ENCODE measurements around the gene TMEM259.

TMEM259 gene

GRCh38 chr19:1007399-1008251 lies 13.3 kb downstream of the TMEM259 start:
- DNase-seq (ENCODE audit: low spot score), result no peak
- in situ Hi-C loops (cut with MboI; ENCODE audit: low pct_unique_long_range_greater_than_20kb, low sequenced_read_pairs, unreplicated experiment), result no loop called here

GRCh38 chr19:1006711-1007398 lies 14.1 kb downstream of the TMEM259 start:
- no peak for DNase-seq (ENCODE audit: low spot score)
- in situ Hi-C loops (cut with MboI; ENCODE audit: low pct_unique_long_range_greater_than_20kb, low sequenced_read_pairs, unreplicated experiment), result no loop called here
- TF ChIP-seq, protein P1, sequence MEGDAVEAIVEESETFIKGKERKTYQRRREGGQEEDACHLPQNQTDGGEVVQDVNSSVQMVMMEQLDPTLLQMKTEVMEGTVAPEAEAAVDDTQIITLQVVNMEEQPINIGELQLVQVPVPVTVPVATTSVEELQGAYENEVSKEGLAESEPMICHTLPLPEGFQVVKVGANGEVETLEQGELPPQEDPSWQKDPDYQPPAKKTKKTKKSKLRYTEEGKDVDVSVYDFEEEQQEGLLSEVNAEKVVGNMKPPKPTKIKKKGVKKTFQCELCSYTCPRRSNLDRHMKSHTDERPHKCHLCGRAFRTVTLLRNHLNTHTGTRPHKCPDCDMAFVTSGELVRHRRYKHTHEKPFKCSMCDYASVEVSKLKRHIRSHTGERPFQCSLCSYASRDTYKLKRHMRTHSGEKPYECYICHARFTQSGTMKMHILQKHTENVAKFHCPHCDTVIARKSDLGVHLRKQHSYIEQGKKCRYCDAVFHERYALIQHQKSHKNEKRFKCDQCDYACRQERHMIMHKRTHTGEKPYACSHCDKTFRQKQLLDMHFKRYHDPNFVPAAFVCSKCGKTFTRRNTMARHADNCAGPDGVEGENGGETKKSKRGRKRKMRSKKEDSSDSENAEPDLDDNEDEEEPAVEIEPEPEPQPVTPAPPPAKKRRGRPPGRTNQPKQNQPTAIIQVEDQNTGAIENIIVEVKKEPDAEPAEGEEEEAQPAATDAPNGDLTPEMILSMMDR (IDR thresholded peaks at IDR 0.05; ENCODE audit: extremely low read depth, insufficient read depth, missing control alignments), result no peak

More at GRCh38 chr19:1007399-1008251, 13.3 kb downstream of the TMEM259 start:
- TF ChIP-seq, protein P1 (IDR thresholded peaks at IDR 0.05; ENCODE audit: extremely low read depth, insufficient read depth, missing control alignments), result no peak

- TF ChIP-seq, protein P1 (IDR thresholded peaks at IDR 0.05; ENCODE audit: extremely low read depth, insufficient read depth, missing control alignments), result no peak
- no peak for DNase-seq (ENCODE audit: low spot score)
- in situ Hi-C loops (cut with MboI; ENCODE audit: low pct_unique_long_range_greater_than_20kb, low sequenced_read_pairs, unreplicated experiment), result no loop called here
Measured at GRCh38 chr19:1004803-1005664, 15.9 kb downstream of the TMEM259 start.

DNA sequence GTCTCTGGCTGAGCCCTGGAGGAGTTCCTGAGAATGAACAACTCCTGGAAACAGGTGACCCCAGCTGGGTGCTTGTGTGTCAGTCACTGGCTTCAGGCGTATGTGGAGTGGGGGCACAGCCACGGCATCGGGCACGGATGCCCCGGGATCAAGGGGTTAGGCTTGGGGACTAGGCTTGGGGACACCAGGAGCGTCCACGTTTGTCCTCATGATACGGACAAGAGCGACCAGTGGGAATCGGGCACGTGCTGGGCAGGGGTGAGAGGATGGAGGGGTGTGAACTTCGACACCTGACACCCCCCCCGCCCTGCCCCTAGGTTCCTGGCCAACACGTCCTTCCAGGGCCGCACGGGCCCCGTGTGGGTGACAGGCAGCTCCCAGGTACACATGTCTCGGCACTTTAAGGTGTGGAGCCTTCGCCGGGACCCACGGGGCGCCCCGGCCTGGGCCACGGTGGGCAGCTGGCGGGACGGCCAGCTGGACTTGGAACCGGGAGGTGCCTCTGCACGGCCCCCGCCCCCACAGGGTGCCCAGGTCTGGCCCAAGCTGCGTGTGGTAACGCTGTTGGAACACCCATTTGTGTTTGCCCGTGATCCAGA lies 16.6 kb downstream of the TMEM259 start:
- in situ Hi-C loops (cut with MboI; ENCODE audit: low pct_unique_long_range_greater_than_20kb, low sequenced_read_pairs, unreplicated experiment), result no loop called here
- no peak for DNase-seq (ENCODE audit: low spot score)
- TF ChIP-seq, protein P1 (IDR thresholded peaks at IDR 0.05; ENCODE audit: extremely low read depth, insufficient read depth, missing control alignments), result no peak

DNA sequence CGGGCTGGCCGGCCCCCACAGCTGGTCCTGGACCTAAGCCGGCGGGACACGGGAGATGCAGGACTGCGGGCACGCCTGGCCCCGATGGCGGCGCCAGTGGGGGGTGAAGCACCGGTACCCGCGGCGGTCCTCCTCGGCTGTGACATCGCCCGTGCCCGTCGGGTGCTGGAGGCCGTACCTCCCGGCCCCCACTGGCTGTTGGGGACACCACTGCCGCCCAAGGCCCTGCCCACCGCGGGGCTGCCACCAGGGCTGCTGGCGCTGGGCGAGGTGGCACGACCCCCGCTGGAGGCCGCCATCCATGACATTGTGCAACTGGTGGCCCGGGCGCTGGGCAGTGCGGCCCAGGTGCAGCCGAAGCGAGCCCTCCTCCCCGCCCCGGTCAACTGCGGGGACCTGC lies 17.6 kb downstream of the TMEM259 start:
- DNase-seq (ENCODE audit: low spot score), result no peak
- TF ChIP-seq, protein P1 (IDR thresholded peaks at IDR 0.05; ENCODE audit: extremely low read depth, insufficient read depth, missing control alignments), result no peak
- in situ Hi-C loops (cut with MboI; ENCODE audit: low pct_unique_long_range_greater_than_20kb, low sequenced_read_pairs, unreplicated experiment), result no loop called here

DNA sequence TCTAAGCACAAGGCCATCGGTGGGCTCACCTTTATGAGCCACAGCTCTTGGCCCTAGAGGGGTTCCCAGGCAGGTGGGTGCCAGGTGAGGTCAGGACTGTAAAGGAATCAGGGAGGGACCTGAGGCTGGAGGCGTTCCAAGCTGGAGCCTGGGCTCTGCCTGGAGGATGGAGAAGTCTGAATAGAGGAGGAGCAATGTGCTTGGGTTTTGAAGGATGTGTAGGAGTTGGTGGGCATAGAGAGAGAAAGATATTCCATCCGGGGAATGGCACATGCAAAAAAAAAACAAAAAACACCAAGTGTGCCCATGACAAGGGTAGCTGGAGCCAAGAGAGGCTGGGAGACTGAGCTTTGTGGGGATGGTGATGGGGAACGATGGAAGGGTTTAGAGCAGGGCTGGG lies 18.3 kb downstream of the TMEM259 start:
- in situ Hi-C loops (cut with MboI; ENCODE audit: low pct_unique_long_range_greater_than_20kb, low sequenced_read_pairs, unreplicated experiment), result no loop called here
- TF ChIP-seq, protein P1 (IDR thresholded peaks at IDR 0.05; ENCODE audit: extremely low read depth, insufficient read depth, missing control alignments), result no peak
- DNase-seq (ENCODE audit: low spot score), result no peak
